GM19395 (cell line): Measurements from ENCODE around the gene FGD4.

Source experiments
- ATAC-seq: cut with Tn5 transposase; IDR thresholded peaks from one replicate; pipeline ENCODE4 v1.9.1; 2021; ENCODE audit warnings: mild to moderate bottlenecking, moderate library complexity; ENCODE audit not compliant: unreplicated experiment

FGD4 gene

GRCh38 chr12:32603071-32603470 is 203.7 kb downstream of the FGD4 start:
- ATAC-seq, result no peak

- ATAC-seq, result peak; percentile 93
Measured at GRCh38 chr12:32603858-32604257, 204.5 kb downstream of the FGD4 start.

GRCh38 chr12:32604565-32604964 is 205.2 kb downstream of the FGD4 start:
- ATAC-seq, result no peak

GRCh38 chr12:32605326-32606095 is 206.2 kb downstream of the FGD4 start:
- no peak for ATAC-seq

GRCh38 chr12:32606443-32606842 is 207.1 kb downstream of the FGD4 start:
- ATAC-seq, result no peak

- no peak for ATAC-seq
Measured at GRCh38 chr12:32609966-32610365, 210.6 kb downstream of the FGD4 start.

GRCh38 chr12:32611986-32612385 is 212.6 kb downstream of the FGD4 start:
- no peak for ATAC-seq

- ATAC-seq, result no peak
Measured at GRCh38 chr12:32612658-32613614, 213.6 kb downstream of the FGD4 start.

GRCh38 chr12:32615441-32615840 is 216.1 kb downstream of the FGD4 start:
- no peak for ATAC-seq

GRCh38 chr12:32617534-32617933 is 218.2 kb downstream of the FGD4 start:
- no peak for ATAC-seq

- no peak for ATAC-seq
Measured at GRCh38 chr12:32618115-32618514, 218.8 kb downstream of the FGD4 start.

- no peak for ATAC-seq
Measured at GRCh38 chr12:32627976-32628375, 228.6 kb downstream of the FGD4 start.

- no peak for ATAC-seq
Measured at GRCh38 chr12:32641287-32641901, 242.0 kb downstream of the FGD4 start.

- ATAC-seq, result no peak
Measured at GRCh38 chr12:32644431-32644830, 245.1 kb downstream of the FGD4 start.

- no peak for ATAC-seq
Measured at GRCh38 chr12:32647275-32647674, 247.9 kb downstream of the FGD4 start.

GRCh38 chr12:32650508-32650907 is 251.2 kb downstream of the FGD4 start:
- ATAC-seq, result no peak

GRCh38 chr12:32651151-32651955 is 252.0 kb downstream of the FGD4 start:
- ATAC-seq, result no peak

- no peak for ATAC-seq
Measured at GRCh38 chr12:32651956-32652210, 252.5 kb downstream of the FGD4 start.

- no peak for ATAC-seq
Measured at GRCh38 chr12:32659908-32660440, 260.6 kb downstream of the FGD4 start.

GRCh38 chr12:32661706-32662105 is 262.3 kb downstream of the FGD4 start:
- no peak for ATAC-seq

- no peak for ATAC-seq
Measured at GRCh38 chr12:32662665-32663064, 263.3 kb downstream of the FGD4 start.
